GM06990 (cell line): ENCODE data around the gene PAF1.

ENCODE experiments used
- DNase-seq: peaks from one replicate; pipeline ENCODE4 v3.0.0-alpha.2; 2011; ENCODE audit not compliant: insufficient read length; ENCODE audit errors: extremely low read depth
- H3K27me3 ChIP-seq: replicated peaks from 2 replicates; pipeline ENCODE4 v1.6.0; 2011; ENCODE audit warnings: low read length; ENCODE audit not compliant: control insufficient read depth, insufficient read depth
- H3K36me3 ChIP-seq: 2 replicates; pipeline ENCODE4 v1.5.1; 2011; ENCODE audit warnings: low read length; ENCODE audit not compliant: control insufficient read depth, insufficient read depth
- H3K4me3 ChIP-seq: replicated peaks from 2 replicates; pipeline ENCODE4 v1.5.1; 2011; ENCODE audit warnings: low read depth, mild to moderate bottlenecking, control low read depth, low read length
- CTCF ChIP-seq: IDR thresholded peaks from 2 replicates; pipeline ENCODE4 v1.5.1; 2011; ENCODE audit warnings: low read length, control low read depth, mild to moderate bottlenecking, inconsistent platforms; ENCODE audit not compliant: insufficient read depth, poor library complexity, severe bottlenecking

Gene PAF1

DNA sequence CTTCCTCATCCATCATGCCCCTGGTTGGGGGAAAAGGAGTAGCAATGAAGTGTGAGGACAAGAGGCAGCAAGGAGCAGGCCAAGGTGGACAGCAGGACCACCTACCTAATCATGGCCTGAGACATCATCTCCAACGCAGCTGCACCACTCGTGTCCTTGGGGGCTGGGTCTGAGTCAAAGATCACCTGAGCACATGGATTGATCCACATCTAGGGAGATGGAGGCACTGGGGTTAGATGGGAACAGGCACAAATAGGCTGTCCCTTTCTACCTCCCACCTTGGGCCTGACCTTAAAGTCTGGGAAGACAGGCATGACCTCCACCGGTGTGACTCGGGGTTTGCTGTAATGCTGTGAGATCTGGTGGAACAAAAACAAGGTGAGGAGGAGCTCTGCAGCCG, 2.2 kb downstream of the PAF1 start:
- DNase-seq: no peak
- no peaks in the 10 kb centered on the region for H3K27me3 ChIP-seq
- H3K4me3 ChIP-seq: no peak overlapping the region
- TF ChIP-seq CTCF: no peak
- H3K36me3 ChIP-seq: peaks cover 20% of the 10 kb centered on the region

- no peak overlapping the region for H3K4me3 ChIP-seq
- peaks cover 25% of the 10 kb centered on the region for H3K36me3 ChIP-seq
- H3K27me3 ChIP-seq: no peaks in the 10 kb centered on the region
- no peak for DNase-seq
- TF ChIP-seq CTCF: no peak
These were observed 4.3 kb downstream of the PAF1 start for GRCh38 chr19:39386557-39386956.

DNA sequence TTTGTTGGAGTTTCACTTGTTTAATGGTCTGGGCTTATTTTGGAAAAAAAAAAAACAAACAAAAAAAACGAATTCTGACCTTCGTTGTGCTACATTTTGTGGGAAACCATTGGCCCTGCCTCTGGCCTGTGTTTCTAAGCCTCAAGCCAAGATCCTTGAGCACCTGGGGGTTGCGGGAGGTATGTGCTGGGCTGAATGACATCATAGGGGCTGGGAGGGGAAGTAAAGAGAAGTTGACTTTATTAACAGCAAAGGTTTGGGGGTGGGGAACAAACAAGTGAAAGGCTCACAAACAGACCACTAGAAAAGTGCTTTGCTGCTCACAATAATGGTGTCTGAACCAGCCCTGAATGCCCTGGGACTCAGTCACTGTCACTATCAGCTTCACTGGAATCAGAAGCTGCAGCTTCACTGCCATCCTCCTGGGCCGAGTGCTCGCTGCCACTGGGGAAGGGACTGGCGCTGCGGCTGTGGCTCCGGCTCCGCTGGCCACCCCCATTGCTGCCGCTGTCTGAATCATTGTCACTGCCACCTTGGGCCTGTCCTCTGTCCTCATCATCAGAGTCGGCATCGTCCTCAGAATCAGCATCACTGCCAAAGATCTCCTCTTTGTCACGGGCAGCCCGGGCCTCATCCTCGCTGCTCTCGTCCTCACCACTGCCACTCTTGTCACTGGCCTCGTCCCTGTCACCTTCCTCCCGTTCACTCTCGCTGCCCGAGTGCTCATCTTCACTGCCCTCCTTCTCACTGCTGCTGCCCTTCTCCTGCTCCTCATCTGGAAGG, 5.1 kb downstream of the PAF1 start:
- H3K4me3 ChIP-seq: no peak overlapping the region
- peaks cover 29% of the 10 kb centered on the region for H3K36me3 ChIP-seq
- no peaks in the 10 kb centered on the region for H3K27me3 ChIP-seq
- no peak for DNase-seq
- TF ChIP-seq CTCF: no peak

GRCh38 chr19:39384839-39385568, 5.9 kb downstream of the PAF1 start:
- DNase-seq: no peak
- no peak overlapping the region for H3K4me3 ChIP-seq
- H3K36me3 ChIP-seq: peaks cover 30% of the 10 kb centered on the region
- no peaks in the 10 kb centered on the region for H3K27me3 ChIP-seq
- no peak for TF ChIP-seq CTCF

- Histone ChIP-seq H3K36me3 (peaks cover 29% of the 10 kb centered on the region), H3K27me3 (no peaks in the 10 kb centered on the region), H3K4me3 (no peak overlapping the region)
- no peak for DNase-seq
- no peak for TF ChIP-seq CTCF
These were observed 7.7 kb downstream of the PAF1 start for GRCh38 chr19:39382991-39383828.
